NCI-H510A (cell line): ENCODE results near the gene GRM3.

Source experiments
- DNase-seq: peaks from one replicate; lab custom pipeline; 2025; lab: John Stamatoyannopoulos, UW

Gene GRM3

GRCh38 chr7:86900886-86901285, 257.2 kb downstream of the GRM3 start:
- no peak for DNase-seq

- DNase-seq, result no peak
These were observed 261.5 kb downstream of the GRM3 start for GRCh38 chr7:86904949-86905834.

- no peak for DNase-seq
These were observed 265.2 kb downstream of the GRM3 start for GRCh38 chr7:86908948-86909347.

- no peak for DNase-seq
These were observed 267.9 kb downstream of the GRM3 start for GRCh38 chr7:86911659-86912058.

- no peak for DNase-seq
These were observed 270.0 kb downstream of the GRM3 start for GRCh38 chr7:86913709-86914108.
